NOMO-1 (cell line): Measurements from ENCODE around the gene KCNAB2.
"Not testable (repeated sequence)": the region's sequence is repeated elsewhere in the genome, so short reads cannot be mapped to it uniquely, and the experiment has no call there.

Experiments
- DNase-seq, 2 experiments: peaks; one replicate each; lab custom pipeline; 2025; ENCODE audit not compliant: unreplicated experiment in 2 of 2; lab: John Stamatoyannopoulos, UW

Gene KCNAB2

GRCh38 chr1:6009120-6010040 is 36.3 kb upstream of the KCNAB2 start:
- DNase-seq: no peak

- no peak for DNase-seq
These were observed 35.1 kb upstream of the KCNAB2 start for GRCh38 chr1:6010554-6010953.

GRCh38 chr1:6011161-6011945 is 34.3 kb upstream of the KCNAB2 start:
- DNase-seq: no peak

GRCh38 chr1:6011946-6012258 is 33.8 kb upstream of the KCNAB2 start:
- no peak for DNase-seq

GRCh38 chr1:6012529-6013318 is 33.0 kb upstream of the KCNAB2 start:
- no peak for DNase-seq

- no peak for DNase-seq
These were observed 32.2 kb upstream of the KCNAB2 start for GRCh38 chr1:6013491-6013890.

- DNase-seq: no peak
These were observed 31.3 kb upstream of the KCNAB2 start for GRCh38 chr1:6014130-6014999.

- DNase-seq: no peak
These were observed 29.4 kb upstream of the KCNAB2 start for GRCh38 chr1:6016191-6016865.

- not testable (repeated sequence) for DNase-seq
These were observed 28.0 kb upstream of the KCNAB2 start for GRCh38 chr1:6017654-6018053.

GRCh38 chr1:6019166-6019845 is 26.4 kb upstream of the KCNAB2 start:
- no peak for DNase-seq

GRCh38 chr1:6022193-6022592 is 23.5 kb upstream of the KCNAB2 start:
- DNase-seq: no peak

- DNase-seq: no peak
These were observed 22.3 kb upstream of the KCNAB2 start for GRCh38 chr1:6023346-6023745.

- no peak for DNase-seq
These were observed 21.3 kb upstream of the KCNAB2 start for GRCh38 chr1:6024376-6024775.

GRCh38 chr1:6025269-6026094 is 20.2 kb upstream of the KCNAB2 start:
- no peak for DNase-seq

GRCh38 chr1:6026095-6026809 is 19.4 kb upstream of the KCNAB2 start:
- peak; percentile 95 to 96 for DNase-seq

- peak in 1 of 2 experiments; percentile 41 for DNase-seq
These were observed 18.1 kb upstream of the KCNAB2 start for GRCh38 chr1:6027591-6027990.

GRCh38 chr1:6028042-6028850 is 17.4 kb upstream of the KCNAB2 start:
- peak; percentile 81 to 90 for DNase-seq
